Mononuclear cell (primary cell): ENCODE data around the gene DCDC2B. TPM values are rescaled to one million over a fixed set of nuclear protein-coding genes. Genes with fewer than 3 reads are reported as not detected.
"Not testable (repeated sequence)": the region's sequence is repeated elsewhere in the genome, so short reads cannot be mapped to it uniquely, and the experiment has no call there.

Experiments
- H3K27me3 ChIP-seq: 2 replicates; pipeline ENCODE4 v1.6.0; 2011; ENCODE audit warnings: low read length, control low read depth; ENCODE audit not compliant: insufficient read depth
- H3K4me1 ChIP-seq: 2 replicates; pipeline ENCODE4 v1.5.1; 2011; ENCODE audit warnings: mild to moderate bottlenecking, low read length, control low read depth; ENCODE audit not compliant: insufficient read depth
- H3K4me3 ChIP-seq: 2 replicates; pipeline ENCODE4 v1.5.1; 2011; ENCODE audit warnings: mild to moderate bottlenecking, low read length, moderate library complexity
- H3K9me3 ChIP-seq: 2 replicates; pipeline ENCODE4 v1.5.1; 2011; ENCODE audit warnings: low read depth, mild to moderate bottlenecking, control low read depth, low read length
- total RNA-seq: library from RNA; depleted of rRNA; stranded (reverse); fragments of >200 nt; gene quantifications from one replicate; pipeline ENCODE4 v1.2.3, GENCODE V29; 2012

The DCDC2B gene
- total RNA-seq, 1 donor, result not detected

- peaks cover 82% of the 10 kb centered on the region for H3K4me1 ChIP-seq
- H3K4me3 ChIP-seq, result no peak overlapping the region
- H3K9me3 ChIP-seq, result no peaks in the 10 kb centered on the region
- no peaks in the 10 kb centered on the region for H3K27me3 ChIP-seq
These were observed 46.5 kb downstream of the DCDC2B start for GRCh38 chr1:32255072-32256071.

GRCh38 chr1:32256473-32257226, 47.8 kb downstream of the DCDC2B start:
- Histone ChIP-seq H3K4me3 (peak overlapping the region; percentile 8), H3K27me3 (no peaks in the 10 kb centered on the region), H3K4me1 (peaks cover 73% of the 10 kb centered on the region)

DNA sequence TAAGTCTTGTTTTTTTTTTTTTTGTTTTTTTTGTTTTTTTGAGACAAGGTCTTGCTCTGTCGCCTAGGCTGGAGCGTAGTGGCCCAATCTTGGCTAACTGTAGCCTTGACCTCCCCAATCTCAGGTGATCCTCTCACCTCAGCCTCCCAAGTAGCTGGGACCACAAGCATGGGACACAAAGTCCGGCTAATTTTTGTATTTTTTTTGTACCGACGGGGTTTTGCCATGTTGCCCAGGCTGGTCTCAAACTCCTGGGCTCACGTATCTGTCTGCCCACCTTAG, 48.3 kb downstream of the DCDC2B start:
- no peak overlapping the region for H3K4me3 ChIP-seq
- peaks cover 68% of the 10 kb centered on the region for H3K4me1 ChIP-seq

More at GRCh38 chr1:32256473-32257226, 47.8 kb downstream of the DCDC2B start:
- H3K9me3 ChIP-seq, result no peaks in the 10 kb centered on the region

DNA sequence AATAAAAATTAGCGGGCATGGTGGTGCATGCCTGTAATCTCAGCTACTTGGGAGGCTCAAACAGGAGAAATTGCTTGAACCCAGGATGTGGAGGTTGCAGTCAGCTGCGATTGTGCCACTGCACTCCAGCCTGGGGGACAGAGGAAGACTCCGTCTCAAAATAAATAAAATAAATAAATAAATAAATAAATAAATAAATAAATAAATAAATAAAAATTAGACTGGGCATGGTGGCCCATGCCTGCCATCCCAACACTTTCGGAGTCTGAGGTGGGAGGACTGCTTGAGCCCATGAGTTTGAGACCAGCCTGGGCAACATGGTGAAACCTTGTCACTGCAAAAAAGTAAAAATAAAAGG, 54.3 kb downstream of the DCDC2B start:
- not testable (repeated sequence) for H3K9me3 ChIP-seq, H3K4me3 ChIP-seq, H3K27me3 ChIP-seq
- peaks cover 61% of the 10 kb centered on the region for H3K4me1 ChIP-seq

More for the DNA sequence above, 48.3 kb downstream of the DCDC2B start:
- Histone ChIP-seq H3K27me3 (no peaks in the 10 kb centered on the region), H3K9me3 (no peaks in the 10 kb centered on the region)

DNA sequence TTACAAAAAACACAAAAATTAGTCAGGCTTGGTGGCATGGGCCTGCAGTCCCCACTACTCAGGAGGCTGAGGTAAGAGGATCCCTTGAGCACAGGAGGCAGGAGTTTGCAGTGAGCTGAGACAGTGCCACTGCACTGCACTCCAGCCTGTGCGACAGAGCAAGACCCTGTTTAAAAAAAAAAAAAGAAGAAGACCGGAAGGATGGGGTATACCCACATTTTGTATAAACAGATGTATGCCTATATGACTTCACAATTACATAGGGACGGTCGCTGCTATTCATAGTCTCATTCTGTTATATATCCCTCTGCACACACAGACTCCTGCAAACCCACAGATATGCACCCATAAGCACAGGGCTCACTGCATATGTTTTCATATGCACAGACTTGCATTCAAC, 54.9 kb downstream of the DCDC2B start:
- Histone ChIP-seq H3K4me3 (no peak overlapping the region), H3K9me3 (no peaks in the 10 kb centered on the region), H3K4me1 (peaks cover 58% of the 10 kb centered on the region), H3K27me3 (no peaks in the 10 kb centered on the region)

Other genes starting within 250 kb of the DCDC2B start
- 54.7 TPM for gene KHDRBS1, start 195.2 kb upstream of the DCDC2B start, total RNA-seq
- 2.9 TPM for gene TMEM39B, start 136.2 kb upstream of the DCDC2B start, total RNA-seq
- 46.9 TPM for gene KPNA6, start 101.0 kb upstream of the DCDC2B start, total RNA-seq
- 10.5 TPM for gene TXLNA, start 29.4 kb upstream of the DCDC2B start, total RNA-seq
- gene CCDC28B, start 8.5 kb upstream of the DCDC2B start, total RNA-seq, result 3.7 TPM
- gene IQCC, start 3.4 kb upstream of the DCDC2B start, total RNA-seq, result 0.52 TPM
- 6.6 TPM for gene TMEM234, start 13.3 kb downstream of the DCDC2B start, total RNA-seq
- gene EIF3I, start 13.3 kb downstream of the DCDC2B start, total RNA-seq, result 122 TPM
- not detected for gene FAM167B, start 38.1 kb downstream of the DCDC2B start, total RNA-seq
- 112 TPM for gene LCK, start 42.2 kb downstream of the DCDC2B start, total RNA-seq
- 58.8 TPM for gene HDAC1, start 83.0 kb downstream of the DCDC2B start, total RNA-seq
- gene MARCKSL1, start 127.1 kb downstream of the DCDC2B start, total RNA-seq, result 39.9 TPM
- gene FAM229A, start 153.4 kb downstream of the DCDC2B start, total RNA-seq, result 11.5 TPM
- gene TSSK3, start 153.4 kb downstream of the DCDC2B start, total RNA-seq, result not detected
- 134 TPM for gene BSDC1, start 185.4 kb downstream of the DCDC2B start, total RNA-seq